ENCODE results near the gene CTU2.

DNA sequence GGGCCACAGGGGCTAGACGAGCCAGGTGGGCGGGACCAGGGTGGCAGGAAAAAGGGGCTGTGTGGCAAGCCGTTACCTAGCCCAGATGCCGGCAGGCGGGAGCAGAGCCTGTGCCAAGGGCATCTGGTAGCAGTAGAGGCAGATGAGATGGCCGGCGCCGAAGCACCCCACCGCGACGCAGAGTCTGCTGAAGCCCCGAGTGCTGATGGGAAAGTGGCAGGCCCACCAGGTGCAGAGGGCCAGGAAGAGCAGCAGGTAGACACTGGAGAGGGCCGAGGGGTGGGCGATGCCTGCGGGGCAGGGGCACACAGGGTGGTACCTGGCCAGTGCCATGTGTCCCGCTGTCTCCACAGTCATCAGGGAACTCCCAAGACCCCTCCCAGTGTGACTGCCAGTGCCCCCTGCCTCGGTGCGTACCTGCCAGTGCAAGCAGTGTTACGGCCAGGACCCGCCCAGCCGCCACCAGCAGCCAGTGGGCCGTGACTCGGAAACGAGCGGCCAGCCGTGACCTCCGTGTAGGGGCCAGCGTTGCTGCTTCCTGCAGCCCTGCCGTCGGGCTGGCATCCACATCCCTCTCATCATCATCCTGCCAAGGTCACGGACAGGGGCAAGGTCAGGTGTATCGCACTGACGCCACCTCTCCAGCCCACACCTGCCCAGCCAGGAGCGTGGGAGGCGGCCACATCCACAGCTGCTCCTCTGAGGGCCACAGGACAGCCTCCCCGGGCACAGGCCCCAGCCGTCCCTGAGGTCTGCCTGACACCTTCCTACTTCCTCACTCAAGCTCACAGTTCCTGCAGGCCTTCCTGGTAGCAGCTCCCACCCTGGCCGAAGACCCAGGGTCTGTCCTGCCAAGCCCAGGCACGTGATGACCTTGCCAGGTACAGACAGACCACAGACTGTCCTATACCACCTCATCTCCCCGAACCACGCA is 32.1 kb downstream of the CTU2 start:
- TF ChIP-seq POLR2A (IDR thresholded peaks at IDR 0.05) (no peak), POLR2AphosphoS5 (IDR thresholded peaks at IDR 0.05) (no peak)
- TF ChIP-seq, protein P1, sequence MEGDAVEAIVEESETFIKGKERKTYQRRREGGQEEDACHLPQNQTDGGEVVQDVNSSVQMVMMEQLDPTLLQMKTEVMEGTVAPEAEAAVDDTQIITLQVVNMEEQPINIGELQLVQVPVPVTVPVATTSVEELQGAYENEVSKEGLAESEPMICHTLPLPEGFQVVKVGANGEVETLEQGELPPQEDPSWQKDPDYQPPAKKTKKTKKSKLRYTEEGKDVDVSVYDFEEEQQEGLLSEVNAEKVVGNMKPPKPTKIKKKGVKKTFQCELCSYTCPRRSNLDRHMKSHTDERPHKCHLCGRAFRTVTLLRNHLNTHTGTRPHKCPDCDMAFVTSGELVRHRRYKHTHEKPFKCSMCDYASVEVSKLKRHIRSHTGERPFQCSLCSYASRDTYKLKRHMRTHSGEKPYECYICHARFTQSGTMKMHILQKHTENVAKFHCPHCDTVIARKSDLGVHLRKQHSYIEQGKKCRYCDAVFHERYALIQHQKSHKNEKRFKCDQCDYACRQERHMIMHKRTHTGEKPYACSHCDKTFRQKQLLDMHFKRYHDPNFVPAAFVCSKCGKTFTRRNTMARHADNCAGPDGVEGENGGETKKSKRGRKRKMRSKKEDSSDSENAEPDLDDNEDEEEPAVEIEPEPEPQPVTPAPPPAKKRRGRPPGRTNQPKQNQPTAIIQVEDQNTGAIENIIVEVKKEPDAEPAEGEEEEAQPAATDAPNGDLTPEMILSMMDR (IDR thresholded peaks at IDR 0.05) = no peak

Data from stomach (tissue), 4 donors.